WERI-Rb-1 (cell line): ENCODE data around the gene EHD1.

Experiments
- DNase-seq: peaks from one replicate; pipeline ENCODE4 v3.0.0-alpha.2; 2020
- H3K27ac ChIP-seq: fragments of 250-450 bp; sonication (Bioruptor Pico); 2 replicates; pipeline ENCODE4 v1.5.1; 2020; ENCODE audit warnings: mild to moderate bottlenecking, moderate library complexity
- H3K27me3 ChIP-seq: fragments of 250-450 bp; sonication (Bioruptor Pico); 2 replicates; pipeline ENCODE4 v1.5.1; 2021; ENCODE audit warnings: mild to moderate bottlenecking, low read depth, moderate library complexity; ENCODE audit not compliant: insufficient read depth, severe bottlenecking
- H3K36me3 ChIP-seq: fragments of 250-450 bp; sonication (Bioruptor Pico); 2 replicates; pipeline ENCODE4 v1.5.1; 2020; ENCODE audit warnings: mild to moderate bottlenecking, moderate library complexity
- H3K4me3 ChIP-seq: 2 replicates; pipeline ENCODE4 v1.5.1; 2011; ENCODE audit warnings: low read depth, mild to moderate bottlenecking, control low read depth, low read length
- H3K9me3 ChIP-seq: fragments of 250-450 bp; sonication (Bioruptor Pico); 2 replicates; pipeline ENCODE4 v1.5.1; 2021; ENCODE audit warnings: mild to moderate bottlenecking, moderate library complexity; ENCODE audit not compliant: severe bottlenecking
- TF ChIP-seq, protein P1 (sequence below): IDR thresholded peaks from 2 replicates; pipeline ENCODE4 v1.5.1; 2011; ENCODE audit warnings: low read depth, mild to moderate bottlenecking, control low read depth, inconsistent platforms, low read length

Gene EHD1

GRCh38 chr11:64804346-64805210 lies 73.8 kb downstream of the EHD1 start:
- TF ChIP-seq, protein P1, sequence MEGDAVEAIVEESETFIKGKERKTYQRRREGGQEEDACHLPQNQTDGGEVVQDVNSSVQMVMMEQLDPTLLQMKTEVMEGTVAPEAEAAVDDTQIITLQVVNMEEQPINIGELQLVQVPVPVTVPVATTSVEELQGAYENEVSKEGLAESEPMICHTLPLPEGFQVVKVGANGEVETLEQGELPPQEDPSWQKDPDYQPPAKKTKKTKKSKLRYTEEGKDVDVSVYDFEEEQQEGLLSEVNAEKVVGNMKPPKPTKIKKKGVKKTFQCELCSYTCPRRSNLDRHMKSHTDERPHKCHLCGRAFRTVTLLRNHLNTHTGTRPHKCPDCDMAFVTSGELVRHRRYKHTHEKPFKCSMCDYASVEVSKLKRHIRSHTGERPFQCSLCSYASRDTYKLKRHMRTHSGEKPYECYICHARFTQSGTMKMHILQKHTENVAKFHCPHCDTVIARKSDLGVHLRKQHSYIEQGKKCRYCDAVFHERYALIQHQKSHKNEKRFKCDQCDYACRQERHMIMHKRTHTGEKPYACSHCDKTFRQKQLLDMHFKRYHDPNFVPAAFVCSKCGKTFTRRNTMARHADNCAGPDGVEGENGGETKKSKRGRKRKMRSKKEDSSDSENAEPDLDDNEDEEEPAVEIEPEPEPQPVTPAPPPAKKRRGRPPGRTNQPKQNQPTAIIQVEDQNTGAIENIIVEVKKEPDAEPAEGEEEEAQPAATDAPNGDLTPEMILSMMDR: peak; percentile 36; the same call in 1 of the 2 replicates
- DNase-seq: no peak
- no peaks in the 10 kb centered on the region for H3K27me3 ChIP-seq
- H3K4me3 ChIP-seq: no peak overlapping the region
- H3K27ac ChIP-seq: peak overlapping the region; percentile 82
- peaks cover 65% of the 10 kb centered on the region for H3K36me3 ChIP-seq
- no peaks in the 10 kb centered on the region for H3K9me3 ChIP-seq

GRCh38 chr11:64803846-64804345 lies 74.5 kb downstream of the EHD1 start:
- no peaks in the 10 kb centered on the region for H3K27me3 ChIP-seq
- peaks cover 68% of the 10 kb centered on the region for H3K36me3 ChIP-seq
- peak overlapping the region; percentile 82 for H3K27ac ChIP-seq
- no peaks in the 10 kb centered on the region for H3K9me3 ChIP-seq
- DNase-seq: no peak
- peak overlapping the region; percentile 60 for H3K4me3 ChIP-seq
- TF ChIP-seq, protein P1: no peak

- peak within 1 kb of the TSS; percentile 82 for H3K27ac ChIP-seq
- H3K27me3 ChIP-seq: no peaks in the 10 kb centered on the region
- H3K9me3 ChIP-seq: no peaks in the 10 kb centered on the region
- DNase-seq: peak; percentile 84
- peak within 1 kb of the TSS; percentile 60 for H3K4me3 ChIP-seq
- TF ChIP-seq, protein P1: peak; percentile 42
- peaks cover 65% of the 10 kb centered on the region for H3K36me3 ChIP-seq
These were observed 75.1 kb downstream of the EHD1 start, which contains the start of gene MAP4K2 for GRCh38 chr11:64803158-64803845. Gene MAP4K2, minus strand, starts transcription at chr11:64803214. Its CDS starts 65 bp downstream, at chr11:64803149.

DNA sequence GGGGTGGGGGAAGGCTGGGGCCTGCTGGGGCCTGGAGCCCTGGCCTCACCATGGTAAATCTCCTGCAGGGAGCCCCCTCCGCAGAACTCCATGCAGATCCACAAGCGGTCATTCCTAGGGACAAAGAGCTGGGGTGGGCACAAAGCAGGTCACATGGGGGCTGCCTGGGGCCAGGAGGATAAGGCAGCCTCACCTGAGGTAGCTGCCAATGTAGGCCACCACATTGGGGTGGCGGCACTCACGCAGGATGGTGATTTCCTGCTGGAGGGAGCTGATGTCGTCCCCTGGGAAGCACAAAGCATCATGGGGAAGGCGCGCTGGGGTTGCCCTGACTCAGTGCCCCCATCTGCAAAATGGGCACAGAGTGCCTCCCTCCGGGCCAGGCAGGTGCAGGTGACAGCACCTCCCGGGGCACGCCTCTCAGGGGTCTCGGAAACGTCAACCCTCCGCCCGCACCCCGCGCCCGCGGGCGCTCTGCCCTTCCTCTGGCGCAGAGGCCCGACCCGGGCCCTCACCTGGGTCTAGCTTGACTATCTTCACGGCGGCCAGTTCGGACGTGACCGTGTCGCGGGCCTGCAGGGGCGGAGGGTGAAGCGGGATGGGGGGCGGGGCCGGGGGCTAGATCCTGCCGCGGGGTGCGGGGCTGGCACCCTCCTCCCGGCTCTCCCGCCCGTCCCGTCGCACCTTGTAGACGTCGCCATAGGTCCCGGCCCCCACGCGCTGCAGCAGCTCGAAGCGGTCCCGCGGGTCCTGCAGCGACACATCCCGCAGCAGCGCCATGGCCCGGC lies 75.9 kb downstream of the EHD1 start:
- TF ChIP-seq, protein P1: no peak
- peak overlapping the region; percentile 45 for H3K4me3 ChIP-seq
- DNase-seq: peak; percentile 48
- H3K27me3 ChIP-seq: no peaks in the 10 kb centered on the region
- peaks cover 58% of the 10 kb centered on the region for H3K36me3 ChIP-seq
- no peaks in the 10 kb centered on the region for H3K9me3 ChIP-seq
- H3K27ac ChIP-seq: peak overlapping the region; percentile 48; the same call in 1 of the 2 replicates
